Activated CD8-positive, alpha-beta memory T cell treated with anti-CD3 and anti-CD28 coated beads, Interleukin-2, amount 50 U/mL, for 1 hour (primary cell): ENCODE measurements around the gene CEP295NL.

Experiments
- DNase-seq: peaks from one replicate; pipeline ENCODE4 v3.0.0-alpha.2; 2020; ENCODE audit errors: extremely low read depth

Gene CEP295NL

GRCh38 chr17:78865682-78866390 is 37.2 kb downstream of the CEP295NL start:
- DNase-seq = no peak

- no peak for DNase-seq
Measured at GRCh38 chr17:78864117-78864516, 38.9 kb downstream of the CEP295NL start.

GRCh38 chr17:78862073-78863023 is 40.7 kb downstream of the CEP295NL start:
- no peak for DNase-seq

DNA sequence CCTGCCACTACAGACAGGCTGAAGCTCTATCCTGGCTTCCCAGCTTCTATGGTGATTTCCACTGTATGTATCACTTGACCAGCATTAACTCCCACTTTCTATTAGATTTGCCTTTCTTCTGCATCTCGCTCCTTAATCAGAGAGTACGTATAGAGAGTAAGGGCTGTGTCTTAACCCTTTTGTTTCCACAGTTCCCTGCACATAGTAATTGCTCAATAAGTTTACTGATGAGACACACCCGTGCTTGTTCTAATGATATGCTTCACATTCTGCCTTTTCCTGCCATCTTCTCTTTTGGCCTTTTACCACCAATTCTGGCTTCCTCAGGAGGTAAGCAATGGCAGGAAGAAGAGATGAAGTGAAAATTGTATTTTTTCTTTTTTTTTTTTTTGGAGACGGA is 41.8 kb downstream of the CEP295NL start:
- DNase-seq = no peak

DNA sequence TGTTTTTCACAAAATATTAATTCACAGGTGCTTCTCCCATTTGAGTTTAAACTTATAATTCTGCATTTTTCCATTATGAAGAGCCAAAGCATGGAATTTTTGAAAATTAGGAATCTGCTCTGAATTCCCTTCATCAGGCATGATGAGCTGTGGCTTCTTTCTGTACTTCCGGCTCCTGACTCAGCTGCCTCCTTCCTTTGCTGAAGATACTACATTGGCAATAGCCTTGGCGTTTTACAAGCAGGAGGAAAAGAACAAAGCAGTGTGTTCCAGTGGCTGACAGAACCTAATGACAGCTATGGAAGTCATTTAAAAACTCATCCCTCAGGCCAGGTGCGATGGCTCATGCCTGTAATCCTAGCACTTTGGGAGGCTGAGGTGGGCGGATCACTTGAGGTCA is 44.0 kb downstream of the CEP295NL start:
- DNase-seq = no peak

- no peak for DNase-seq
Measured at GRCh38 chr17:78857266-78857665, 45.7 kb downstream of the CEP295NL start.

DNA sequence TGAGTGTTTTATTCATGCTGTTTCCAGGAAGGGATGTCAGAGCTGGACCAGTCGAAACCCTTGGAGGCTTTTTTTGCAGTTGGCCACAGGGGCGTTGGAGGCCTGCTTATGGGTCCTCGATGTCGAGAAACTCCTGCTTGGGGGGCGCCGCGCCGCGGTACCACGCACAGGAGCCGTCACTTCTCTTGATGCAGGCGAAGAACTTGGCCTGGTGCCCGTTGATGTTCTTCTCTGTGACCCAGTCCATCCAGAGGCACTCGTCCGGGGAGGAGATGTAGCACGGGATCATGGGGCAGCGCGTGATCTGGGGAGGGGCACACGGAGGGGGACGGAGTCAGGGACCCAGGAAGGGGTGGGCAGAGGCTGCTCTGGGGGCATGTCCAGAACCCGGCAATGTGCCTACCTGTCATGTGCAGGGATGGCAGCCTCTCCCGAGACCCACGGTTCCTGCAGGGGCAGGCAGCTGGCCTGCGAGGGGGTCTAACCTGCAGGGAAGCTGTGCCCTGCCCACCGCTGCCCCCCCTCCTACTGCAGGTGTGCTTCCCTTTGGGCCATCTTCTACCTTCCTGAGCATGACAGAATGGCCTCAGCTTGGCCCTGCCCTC is 47.3 kb downstream of the CEP295NL start:
- DNase-seq = no peak

- DNase-seq = no peak
Measured at GRCh38 chr17:78854508-78854907, 48.5 kb downstream of the CEP295NL start.

DNA sequence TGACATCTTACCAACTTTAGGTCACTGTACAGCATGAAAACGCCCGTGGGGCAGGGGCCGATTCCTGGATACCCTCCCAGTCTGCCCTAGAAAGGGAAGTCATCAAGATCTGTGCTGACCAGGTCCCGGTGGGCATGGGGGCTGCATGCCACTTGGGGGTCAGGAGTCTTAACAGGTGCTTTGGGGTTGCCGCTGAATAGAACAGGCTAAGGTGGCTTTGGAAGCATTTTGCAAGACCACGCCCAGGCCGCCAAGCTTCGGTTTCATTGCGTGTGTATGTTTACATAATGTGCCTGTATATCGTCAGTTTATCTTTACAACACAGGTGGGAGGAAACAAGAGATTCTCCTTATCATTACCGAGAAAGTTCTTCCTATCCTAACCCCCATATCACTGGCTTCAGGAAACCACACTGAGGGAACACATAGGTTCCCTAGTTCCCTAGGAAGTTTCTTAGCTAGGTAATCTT is 49.0 kb downstream of the CEP295NL start:
- DNase-seq = no peak

GRCh38 chr17:78852709-78853121 is 50.3 kb downstream of the CEP295NL start:
- DNase-seq = no peak

GRCh38 chr17:78849026-78849425 is 54.0 kb downstream of the CEP295NL start:
- no peak for DNase-seq

DNA sequence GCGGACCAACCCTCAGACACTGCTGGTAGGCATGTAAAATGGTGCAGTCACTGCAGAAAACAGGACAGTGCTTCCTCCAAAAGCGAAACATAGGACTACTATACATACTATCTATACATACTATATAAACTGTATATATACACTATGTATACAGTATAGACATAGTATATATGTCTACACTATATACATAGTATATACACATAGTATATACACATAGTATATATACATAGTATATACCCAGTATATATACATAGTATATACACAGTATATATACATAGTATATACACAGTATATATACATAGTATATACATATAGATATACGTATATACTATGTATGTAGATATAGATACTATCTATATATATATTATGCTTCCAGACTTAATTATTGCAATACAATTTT is 55.9 kb downstream of the CEP295NL start:
- DNase-seq = no peak

GRCh38 chr17:78844301-78845005 is 58.5 kb downstream of the CEP295NL start:
- DNase-seq = no peak

DNA sequence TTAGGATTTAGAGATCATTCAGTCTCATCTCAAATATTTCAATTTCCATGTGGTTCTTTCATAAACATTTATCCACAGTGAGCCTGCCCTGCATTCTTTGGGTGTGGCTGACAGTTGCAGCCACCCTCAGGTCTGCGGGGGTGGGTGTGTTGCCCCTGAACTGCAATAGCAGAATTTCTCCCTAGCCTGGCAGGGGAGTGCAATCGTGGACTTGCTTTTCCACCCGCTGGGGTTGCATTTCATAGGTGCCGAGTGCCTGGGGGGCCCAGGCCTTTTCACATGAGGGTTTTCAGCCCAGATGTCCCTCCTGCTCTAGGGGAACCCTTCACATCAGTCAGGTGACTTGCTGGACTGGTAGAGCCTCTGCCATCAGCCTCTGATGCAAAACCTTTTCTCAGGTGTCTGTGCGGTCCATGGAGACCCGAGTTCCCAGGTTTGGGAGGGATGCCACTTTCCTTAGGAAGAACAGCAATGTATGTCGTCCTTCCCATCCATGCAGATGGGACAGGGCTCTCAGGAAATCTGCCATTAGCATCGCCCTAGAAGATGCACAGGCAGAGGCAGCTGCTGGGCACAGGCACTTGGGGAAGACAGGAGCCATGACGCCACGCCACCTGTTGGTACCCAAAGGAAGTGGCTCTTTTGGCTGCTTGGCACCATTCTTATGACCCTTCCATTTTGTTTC is 60.0 kb downstream of the CEP295NL start:
- DNase-seq = no peak

GRCh38 chr17:78840780-78841611 is 62.0 kb downstream of the CEP295NL start, which contains the start of gene USP36:
Gene USP36, minus strand, starts transcription at chr17:78840814. Its CDS starts 4,451 bp downstream, at chr17:78836363.
- peak; percentile 99 for DNase-seq
